Neutrophil (primary cell): ENCODE results near the gene M1AP.

Experiments used
- H3K27ac ChIP-seq: fragments of 200-600 bp; sonication (generic); 2 replicates; pipeline ENCODE4 v1.5.1; 2016; ENCODE audit warnings: mild to moderate bottlenecking, moderate library complexity
- H3K27me3 ChIP-seq: fragments of 200-600 bp; sonication (generic); 2 replicates; pipeline ENCODE4 v1.6.0; 2016; ENCODE audit warnings: mild to moderate bottlenecking
- H3K36me3 ChIP-seq: fragments of 200-600 bp; sonication (generic); 2 replicates; pipeline ENCODE4 v1.5.1; 2017
- H3K4me1 ChIP-seq, 2 experiments: fragments of 200-600 bp in 1 of 2; sonication (generic) in 1 of 2; 1 replicate in 1 of 2; 2 replicates in 1 of 2; pipeline versions ENCODE4 v1.5.1 to v1.6.1; 2013 to 2016; ENCODE audit warnings: low read depth in 1 of 2, low read length in 1 of 2, mild to moderate bottlenecking in 1 of 2, moderate library complexity in 1 of 2; ENCODE audit not compliant: control insufficient read depth in 1 of 2, insufficient read depth in 1 of 2
- H3K4me3 ChIP-seq, 2 experiments: fragments of 200-600 bp in 1 of 2; sonication (generic) in 1 of 2; 1 replicate in 1 of 2; 2 replicates in 1 of 2; pipeline ENCODE4 v1.5.1; 2013 to 2016; ENCODE audit warnings: low read depth in 1 of 2, low read length in 1 of 2, mild to moderate bottlenecking in 1 of 2, moderate library complexity in 1 of 2
- H3K9me3 ChIP-seq: fragments of 200-600 bp; sonication (generic); 2 replicates; pipeline ENCODE4 v1.5.1; 2016
- CTCF ChIP-seq: fragments of 200-600 bp; sonication (generic); IDR thresholded peaks from 2 replicates; pipeline ENCODE4 v1.5.1; 2016; ENCODE audit warnings: antibody characterized with exemption

M1AP gene

GRCh38 chr2:74548285-74548899 lies 99.7 kb downstream of the M1AP start:
- Histone ChIP-seq H3K9me3 (no peaks in the 10 kb centered on the region), H3K36me3 (no peaks in the 10 kb centered on the region), H3K27me3 (peaks cover 15% of the 10 kb centered on the region), H3K27ac (no peak overlapping the region), H3K4me3 (peak overlapping the region; percentile 61 to 73), H3K4me1 (peaks cover 19 to 34% of the 10 kb centered on the region in 2 experiments)
- no peak for TF ChIP-seq CTCF

DNA sequence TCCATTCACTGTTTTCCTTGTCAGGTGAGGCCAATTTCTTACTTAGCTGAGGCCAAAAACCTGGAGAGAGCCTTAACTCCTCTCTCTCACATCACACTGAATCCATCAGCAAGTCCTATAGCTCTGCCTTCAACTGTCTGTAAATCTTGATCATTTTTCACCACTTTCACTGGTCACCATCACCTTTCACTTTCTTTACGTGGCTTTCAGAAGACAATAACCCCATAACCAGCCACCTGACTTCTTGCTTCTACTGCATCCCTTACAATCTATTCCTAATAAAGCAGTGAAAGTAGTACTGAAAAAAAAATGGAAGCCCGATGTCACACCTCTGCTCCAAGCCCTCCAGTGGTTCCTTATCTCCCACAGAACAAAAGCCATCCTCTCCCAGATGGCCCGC lies 102.1 kb downstream of the M1AP start:
- Histone ChIP-seq H3K4me3 (no peak overlapping the region), H3K27me3 (peaks cover 15% of the 10 kb centered on the region), H3K9me3 (no peaks in the 10 kb centered on the region), H3K36me3 (no peaks in the 10 kb centered on the region), H3K27ac (no peak overlapping the region), H3K4me1 (peaks cover 17 to 24% of the 10 kb centered on the region in 2 experiments)
- TF ChIP-seq CTCF: no peak

DNA sequence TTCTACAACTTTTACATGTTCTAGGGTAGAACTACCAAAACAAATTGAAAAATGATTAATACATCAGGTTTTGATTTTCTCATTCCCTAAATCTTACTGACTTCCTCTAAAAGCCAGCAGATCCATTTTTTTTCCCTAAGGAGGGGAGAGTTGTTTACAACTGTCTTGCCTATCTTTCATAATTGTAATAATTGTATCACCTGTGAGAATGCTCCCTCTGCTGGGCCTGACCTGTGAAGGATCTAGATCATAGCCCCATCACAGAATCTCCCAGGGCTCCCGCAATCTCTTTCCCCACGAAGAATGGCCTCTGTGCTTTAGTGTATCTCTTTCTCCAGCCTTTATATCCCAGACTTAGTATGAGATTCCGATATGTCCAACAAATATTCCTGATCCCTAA lies 103.5 kb downstream of the M1AP start:
- Histone ChIP-seq H3K27ac (no peak overlapping the region), H3K4me1 (peaks cover 19 to 21% of the 10 kb centered on the region in 2 experiments), H3K36me3 (no peaks in the 10 kb centered on the region), H3K9me3 (no peaks in the 10 kb centered on the region), H3K4me3 (no peak overlapping the region), H3K27me3 (peaks cover 14% of the 10 kb centered on the region)
- TF ChIP-seq CTCF: no peak

GRCh38 chr2:74542978-74543377 lies 105.2 kb downstream of the M1AP start:
- TF ChIP-seq CTCF: no peak
- no peaks in the 10 kb centered on the region for H3K36me3 ChIP-seq

DNA sequence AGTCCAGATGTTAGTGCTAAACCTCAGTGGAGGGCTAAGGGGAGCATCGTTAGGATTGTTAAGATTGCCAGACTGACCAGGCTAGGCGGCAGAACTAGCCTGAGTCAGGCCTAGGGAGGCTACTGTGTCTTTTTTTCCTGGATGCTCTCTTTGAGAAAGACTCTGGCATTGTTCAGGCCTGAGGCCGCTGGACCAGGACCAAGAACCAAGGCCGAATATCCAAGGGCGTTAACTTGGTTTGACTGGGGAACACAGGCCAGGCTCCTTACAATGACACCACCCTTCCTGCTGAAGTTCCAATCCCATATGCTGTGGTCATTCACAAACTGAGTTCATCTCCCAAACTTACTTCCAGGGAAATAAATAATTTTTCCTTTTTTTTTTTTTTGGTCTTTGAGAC lies 107.8 kb downstream of the M1AP start:
- H3K27me3 ChIP-seq: no peaks in the 10 kb centered on the region
- peaks cover 15 to 23% of the 10 kb centered on the region in 2 experiments for H3K4me1 ChIP-seq
- no peak overlapping the region for H3K27ac ChIP-seq
- H3K9me3 ChIP-seq: no peaks in the 10 kb centered on the region
- H3K4me3 ChIP-seq: no peak overlapping the region
- no peaks in the 10 kb centered on the region for H3K36me3 ChIP-seq
- no peak for TF ChIP-seq CTCF

More at GRCh38 chr2:74542978-74543377, 105.2 kb downstream of the M1AP start:
- no peak overlapping the region for H3K27ac ChIP-seq
- peaks cover 15 to 23% of the 10 kb centered on the region in 2 experiments for H3K4me1 ChIP-seq
- no peak overlapping the region for H3K4me3 ChIP-seq
- H3K27me3 ChIP-seq: no peaks in the 10 kb centered on the region
- H3K9me3 ChIP-seq: no peaks in the 10 kb centered on the region
